ENCODE results near the gene GPR37L1. TPM values are rescaled to one million over a fixed set of nuclear protein-coding genes. Genes with fewer than 3 reads are reported as not detected.

GPR37L1 gene
- total and polyA plus RNA-seq, 10 of the 15 experiments (the other 5 are each of a cell fraction or from before 2014, with no cell fraction given) = under 0.01 to 0.08 (median 0.02) TPM; not detected in 5

DNA sequence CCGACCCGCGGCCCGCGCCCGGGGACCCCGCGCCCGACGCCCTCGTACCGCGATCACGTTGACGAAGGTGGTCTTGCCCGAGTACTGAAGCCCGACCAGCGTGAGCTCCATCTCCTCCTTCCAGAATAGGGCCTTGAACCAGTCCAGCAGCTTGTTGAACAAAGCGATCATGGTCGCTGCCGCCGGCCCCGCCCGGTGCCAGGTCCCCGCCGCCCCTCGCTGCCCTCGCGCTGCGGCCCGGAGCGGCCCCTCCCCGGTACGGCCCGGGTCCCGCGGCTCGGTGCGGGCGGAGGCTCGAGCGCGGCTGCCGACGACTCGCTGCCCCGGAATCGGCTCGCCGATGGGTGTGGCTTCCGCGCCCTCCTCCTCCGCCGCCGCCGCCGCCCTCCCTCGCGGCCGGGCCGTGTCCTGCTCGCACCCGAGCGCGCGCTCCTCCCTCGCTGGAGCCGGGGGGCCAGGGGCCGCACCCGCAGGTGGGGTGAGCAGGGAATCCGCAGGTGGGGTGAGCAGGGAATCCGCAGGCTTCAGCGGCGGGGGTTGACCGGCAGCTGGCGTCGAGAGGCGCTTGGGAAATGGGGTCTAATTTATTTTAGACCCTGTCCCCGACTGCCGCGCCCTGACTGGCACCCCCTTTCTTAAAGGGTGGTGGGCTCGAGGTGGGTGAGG lies 21.8 kb downstream of the GPR37L1 start, which contains the start of gene ARL8A (continued):
- TF ChIP-seq ZNF687 (IDR thresholded peaks at IDR 0.05) = peak; percentile 50; the same call in 1 of the 2 replicates
- TF ChIP-seq JUNB (IDR thresholded peaks at IDR 0.05) = no peak
- TF ChIP-seq IRF5 (IDR thresholded peaks at IDR 0.05; ENCODE audit: borderline replicate concordance) = no peak
- peak in 1 of 2 experiments; percentile 51; a peak in 2 of 4 replicates for TF ChIP-seq BHLHE40 (IDR thresholded peaks at IDR 0.05; ENCODE audit: borderline replicate concordance in 1 of 2, low read depth in 2 of 2, low read length in 1 of 2)
- TF ChIP-seq, protein P1, sequence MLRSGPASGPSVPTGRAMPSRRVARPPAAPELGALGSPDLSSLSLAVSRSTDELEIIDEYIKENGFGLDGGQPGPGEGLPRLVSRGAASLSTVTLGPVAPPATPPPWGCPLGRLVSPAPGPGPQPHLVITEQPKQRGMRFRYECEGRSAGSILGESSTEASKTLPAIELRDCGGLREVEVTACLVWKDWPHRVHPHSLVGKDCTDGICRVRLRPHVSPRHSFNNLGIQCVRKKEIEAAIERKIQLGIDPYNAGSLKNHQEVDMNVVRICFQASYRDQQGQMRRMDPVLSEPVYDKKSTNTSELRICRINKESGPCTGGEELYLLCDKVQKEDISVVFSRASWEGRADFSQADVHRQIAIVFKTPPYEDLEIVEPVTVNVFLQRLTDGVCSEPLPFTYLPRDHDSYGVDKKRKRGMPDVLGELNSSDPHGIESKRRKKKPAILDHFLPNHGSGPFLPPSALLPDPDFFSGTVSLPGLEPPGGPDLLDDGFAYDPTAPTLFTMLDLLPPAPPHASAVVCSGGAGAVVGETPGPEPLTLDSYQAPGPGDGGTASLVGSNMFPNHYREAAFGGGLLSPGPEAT (IDR thresholded peaks at IDR 0.05; ENCODE audit: low read depth) = no peak
- TF ChIP-seq E2F8 (IDR thresholded peaks at IDR 0.05; ENCODE audit: low read depth, partially characterized antibody) = no peak
- TF ChIP-seq PML (IDR thresholded peaks at IDR 0.05; ENCODE audit: low read length) = no peak
- TF ChIP-seq SUPT20H (IDR thresholded peaks at IDR 0.05; ENCODE audit: borderline replicate concordance, control insufficient read depth, low read depth, low read length) = no peak
- no peak for TF ChIP-seq FOXM1 (IDR thresholded peaks at IDR 0.05; ENCODE audit: low read depth, low read length)
- no peak for TF ChIP-seq KAT2A (conservative IDR thresholded peaks at IDR 0.05; ENCODE audit: control insufficient read depth, low read depth, low read length)
- no peak for TF ChIP-seq CEBPB (IDR thresholded peaks at IDR 0.05; ENCODE audit: borderline replicate concordance in 1 of 2, low read depth in 2 of 2, low read length in 2 of 2)
- TF ChIP-seq POLR2A (IDR thresholded peaks at IDR 0.05; ENCODE audit: low read depth, low read length) = peak; percentile 71
- TF ChIP-seq ZBTB40 (IDR thresholded peaks at IDR 0.05; ENCODE audit: borderline replicate concordance) = no peak
- TF ChIP-seq RB1 (IDR thresholded peaks at IDR 0.05; ENCODE audit: borderline replicate concordance) = peak; percentile 65; the same call in 1 of the 2 replicates
